Erythroblast (primary cell): ENCODE results near the gene RAB6B.

Experiments
- GATA1 ChIP-seq: IDR thresholded peaks from 2 replicates; pipeline ENCODE4 v1.6.1; 2011; ENCODE audit warnings: low read depth, mild to moderate bottlenecking, control low read depth, low read length, moderate library complexity
- POLR2A ChIP-seq: IDR thresholded peaks from 2 replicates; pipeline ENCODE4 v1.6.1; 2011; ENCODE audit warnings: mild to moderate bottlenecking, low read length

- TF ChIP-seq POLR2A (no peak), GATA1 (no peak)
Observed at GRCh38 chr3:133783762-133784161, 111.9 kb downstream of the RAB6B start.
